HCT116 (cell line): Measurements from ENCODE around the gene COL9A3. TPM values are rescaled to one million over a fixed set of nuclear protein-coding genes. Genes with fewer than 3 reads are reported as not detected.

ENCODE experiments used
- ATAC-seq: fragments of 200-7000 bp; cut with Tn5 transposase; 2 replicates; pipeline ENCODE4 v1.9.1; 2020; ENCODE audit warnings: mild to moderate bottlenecking, moderate library complexity
- BruUV-seq: library from RNA; stranded (reverse); fragments of 400-500 nt; replicated peaks from 2 replicates; lab custom pipeline; 2021; lab: Mats Ljungman, UMichigan
- CTCF ChIA-PET: fragments of 300-600 bp; sonication (Branson Sonifier 250); formaldehyde crosslinking; loops from one replicate; lab custom pipeline; 2021; ENCODE audit warnings: antibody characterized with exemption; lab: Charles Lee
- POLR2A ChIA-PET: fragments of 300-600, 350-600 bp; sonication (Branson Sonifier 250); formaldehyde crosslinking; loops from one replicate; lab custom pipeline; 2021; ENCODE audit warnings: antibody characterized with exemption; lab: Charles Lee
- RAD21 ChIA-PET, 2 experiments: fragments of 300-600 bp; sonication (Branson Sonifier 250); formaldehyde crosslinking; loops; one replicate each; lab custom pipeline; 2023; ENCODE audit warnings: low total read pairs in 2 of 2; ENCODE audit not compliant: uncharacterized antibody in 2 of 2, unreplicated experiment in 2 of 2, low non-redundant PET in 1 of 2; lab: Charles Lee
- DNase-seq: peaks from one replicate; pipeline ENCODE4 v3.0.0-alpha.2; 2010; ENCODE audit warnings: low read depth, low spot score
- H2AFZ ChIP-seq: fragments of 200-600 bp; shearing (Covaris generic), sonication (generic); 2 replicates; pipeline ENCODE4 v1.6.1; 2017; ENCODE audit warnings: low read depth, mixed run types, mixed read lengths, antibody characterized with exemption, low read length; ENCODE audit not compliant: poor library complexity, severe bottlenecking
- H3K27ac ChIP-seq: 2 replicates; pipeline ENCODE4 v1.5.1; 2012; ENCODE audit warnings: low read depth, low read length
- H3K27me3 ChIP-seq: fragments of 200-600 bp; sonication (generic); 2 replicates; pipeline ENCODE4 v1.6.1; 2016; ENCODE audit warnings: mixed run types, low read length, mixed read lengths; ENCODE audit not compliant: insufficient read depth
- H3K36me3 ChIP-seq, 2 experiments: fragments of 200-500 bp in 1 of 2; fragments of 200-600 bp in 1 of 2; sonication (Bioruptor generic) in 1 of 2; sonication (generic) in 1 of 2; 2 replicates each; pipeline versions ENCODE4 v1.5.1 to v1.6.1; 2014 to 2016; ENCODE audit warnings: low read length in 2 of 2, inconsistent platforms in 1 of 2, mixed read lengths in 1 of 2, mixed run types in 1 of 2; ENCODE audit not compliant: insufficient read depth in 2 of 2, control insufficient read depth in 1 of 2
- H3K4me1 ChIP-seq, 2 experiments: fragments of 200-600 bp in 1 of 2; sonication (generic) in 1 of 2; 2 replicates each; pipeline versions ENCODE4 v1.5.1 to v1.6.1; 2012 to 2017; ENCODE audit warnings: low read length in 2 of 2, inconsistent platforms in 1 of 2, mild to moderate bottlenecking in 1 of 2, mixed read lengths in 1 of 2, mixed run types in 1 of 2, moderate library complexity in 1 of 2; ENCODE audit not compliant: insufficient read depth in 2 of 2, control insufficient read depth in 1 of 2
- H3K4me2 ChIP-seq: fragments of 200-600 bp; sonication (generic); 2 replicates; pipeline ENCODE4 v1.6.1; 2017; ENCODE audit warnings: mixed run types, low read length, mixed read lengths
- H3K4me3 ChIP-seq, 2 experiments: fragments of 200-600 bp in 1 of 2; sonication (generic) in 1 of 2; replicated peaks in 1 of 2; 2 replicates each; pipeline ENCODE4 v1.5.1; 2011 to 2016; ENCODE audit warnings: low read length in 2 of 2, control low read depth in 1 of 2, low read depth in 1 of 2, mild to moderate bottlenecking in 1 of 2, mixed read lengths in 1 of 2, mixed run types in 1 of 2
- H3K79me2 ChIP-seq: fragments of 200-600 bp; sonication (generic); 2 replicates; pipeline ENCODE4 v1.6.1; 2017; ENCODE audit warnings: mild to moderate bottlenecking, mixed run types, low read length, moderate library complexity, mixed read lengths; ENCODE audit not compliant: insufficient read depth
- H3K9ac ChIP-seq: fragments of 200-600 bp; sonication (generic); 2 replicates; pipeline ENCODE4 v1.6.1; 2016; ENCODE audit warnings: low read length, mixed read lengths
- H3K9me2 ChIP-seq: fragments of 200-600 bp; sonication (generic), shearing (Covaris generic); 2 replicates; pipeline ENCODE4 v1.6.1; 2017; ENCODE audit warnings: mixed run types, mild to moderate bottlenecking, moderate library complexity; ENCODE audit not compliant: insufficient read depth
- H3K9me3 ChIP-seq, 2 experiments: fragments of 200-500 bp in 1 of 2; fragments of 200-600 bp in 1 of 2; sonication (Bioruptor generic) in 1 of 2; sonication (generic) in 1 of 2; 2 replicates each; pipeline ENCODE4 v1.6.1; 2014 to 2017; ENCODE audit warnings: low read length in 2 of 2, mixed read lengths in 2 of 2, inconsistent platforms in 1 of 2, low read depth in 1 of 2, mild to moderate bottlenecking in 1 of 2, mixed run types in 1 of 2, moderate library complexity in 1 of 2; ENCODE audit not compliant: control insufficient read depth in 1 of 2, insufficient read depth in 1 of 2
- H4K20me1 ChIP-seq: fragments of 200-600 bp; sonication (generic), shearing (Covaris generic); 2 replicates; pipeline ENCODE4 v1.6.1; 2017; ENCODE audit warnings: mixed run types, mild to moderate bottlenecking, moderate library complexity; ENCODE audit not compliant: insufficient read depth
- CEBPB ChIP-seq: IDR thresholded peaks from 2 replicates; pipeline ENCODE4 v1.6.1; 2012; ENCODE audit warnings: low read depth
- EGR1 ChIP-seq: IDR thresholded peaks from 2 replicates; pipeline ENCODE4 v1.6.1; 2012; ENCODE audit warnings: low read depth
- ELF1 ChIP-seq: IDR thresholded peaks from 2 replicates; pipeline ENCODE4 v1.6.1; 2012; ENCODE audit warnings: low read depth, borderline replicate concordance
- EZH2phosphoT487 ChIP-seq: fragments of 200-600 bp; IDR thresholded peaks from 2 replicates; pipeline ENCODE4 v1.6.1; 2018; ENCODE audit warnings: antibody characterized with exemption, borderline replicate concordance
- FOSL1 ChIP-seq: IDR thresholded peaks from 2 replicates; pipeline ENCODE4 v1.6.1; 2012; ENCODE audit warnings: low read depth
- JUND ChIP-seq: IDR thresholded peaks from 2 replicates; pipeline ENCODE4 v1.6.1; 2012
- RAD21 ChIP-seq: IDR thresholded peaks from 2 replicates; pipeline ENCODE4 v1.6.1; 2012; ENCODE audit warnings: low read depth, mild to moderate bottlenecking
- SRF ChIP-seq: IDR thresholded peaks from 2 replicates; pipeline ENCODE4 v1.6.1; 2012; ENCODE audit warnings: low read depth
- ZNF274 ChIP-seq: fragments of 200-500 bp; sonication (Bioruptor generic); IDR thresholded peaks from 2 replicates; pipeline ENCODE4 v1.6.1; 2014; ENCODE audit warnings: mild to moderate bottlenecking, low read depth, low read length, inconsistent platforms
- intact Hi-C: fragments of 100-400 bp; cut with micrococcal nuclease; formaldehyde crosslinking; loops from 2 replicates; pipeline ENCODE4 v1.10.0; 2022
- total RNA-seq: library from RNA; stranded (reverse); gene quantifications from one replicate; pipeline ENCODE4 v1.2.1, GENCODE V29; 2021; ENCODE audit not compliant: unreplicated experiment
- TF ChIP-seq, protein P1 (sequence below): IDR thresholded peaks from 2 replicates; pipeline ENCODE4 v1.6.1; 2012
- TF ChIP-seq, protein P2 (sequence below): IDR thresholded peaks from 2 replicates; pipeline ENCODE4 v1.6.1; 2012
- TF ChIP-seq, protein P3 (sequence below): IDR thresholded peaks from 2 replicates; pipeline ENCODE4 v1.6.1; 2011; ENCODE audit warnings: mild to moderate bottlenecking, low read length, moderate library complexity; ENCODE audit not compliant: insufficient replicate concordance; ENCODE audit errors: extremely low read depth
- TF ChIP-seq, protein P4 (sequence below), 3 experiments: fragments of 200-600 bp in 1 of 3; sonication (generic) in 1 of 3; IDR thresholded peaks in 2 of 3; conservative IDR thresholded peaks in 1 of 3; 2 replicates each; pipeline ENCODE4 v1.5.1; 2012 to 2017; ENCODE audit warnings: low read depth in 2 of 3, low read length in 2 of 3, antibody characterized with exemption in 1 of 3, borderline replicate concordance in 1 of 3, control low read depth in 1 of 3, mild to moderate bottlenecking in 1 of 3, mixed read lengths in 1 of 3, mixed run types in 1 of 3, moderate library complexity in 1 of 3; ENCODE audit not compliant: insufficient read depth in 1 of 3

Gene COL9A3
- total RNA-seq, 1 experiment from 2014 or later, result 29.7 TPM

DNA sequence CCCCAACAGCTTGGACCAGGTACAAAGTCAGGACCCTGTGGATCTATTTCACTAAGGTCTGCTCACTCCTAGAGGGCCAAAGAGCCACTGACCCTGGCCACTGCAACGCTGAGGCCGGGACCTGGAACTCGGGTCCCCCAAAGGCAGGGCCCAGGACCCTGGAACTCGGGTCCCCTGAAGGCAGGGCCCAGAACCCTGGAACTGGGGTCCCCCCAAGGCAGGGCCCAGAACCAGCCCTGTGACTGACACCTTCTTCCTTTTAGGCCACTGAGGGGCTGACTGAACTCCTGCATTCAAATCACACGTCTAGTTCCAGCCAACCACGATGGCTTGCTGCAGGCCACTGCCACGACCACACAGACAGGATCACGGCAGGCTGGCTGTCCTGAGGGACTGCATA is 35.3 kb downstream of the COL9A3 start:
- ChIA-PET POLR2A (no interaction called here), RAD21 (no interaction called here), CTCF (no interaction called here)
- H3K27me3 ChIP-seq, result no peaks in the 10 kb centered on the region
- no peaks in the 10 kb centered on the region for H3K9me3 ChIP-seq
- no peak overlapping the region for H3K4me2 ChIP-seq
- DNase-seq (no peak), ATAC-seq (no peak)
- intact Hi-C loops, result no loop called here
- BruUV-seq, result no TSS peak
- TF ChIP-seq, protein P1, sequence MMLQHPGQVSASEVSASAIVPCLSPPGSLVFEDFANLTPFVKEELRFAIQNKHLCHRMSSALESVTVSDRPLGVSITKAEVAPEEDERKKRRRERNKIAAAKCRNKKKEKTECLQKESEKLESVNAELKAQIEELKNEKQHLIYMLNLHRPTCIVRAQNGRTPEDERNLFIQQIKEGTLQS, result no peak
- TF ChIP-seq ELF1 (no peak), SRF (no peak), CEBPB (no peak)
- TF ChIP-seq, protein P2, sequence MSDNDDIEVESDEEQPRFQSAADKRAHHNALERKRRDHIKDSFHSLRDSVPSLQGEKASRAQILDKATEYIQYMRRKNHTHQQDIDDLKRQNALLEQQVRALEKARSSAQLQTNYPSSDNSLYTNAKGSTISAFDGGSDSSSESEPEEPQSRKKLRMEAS, result no peak
- TF ChIP-seq, protein P3, sequence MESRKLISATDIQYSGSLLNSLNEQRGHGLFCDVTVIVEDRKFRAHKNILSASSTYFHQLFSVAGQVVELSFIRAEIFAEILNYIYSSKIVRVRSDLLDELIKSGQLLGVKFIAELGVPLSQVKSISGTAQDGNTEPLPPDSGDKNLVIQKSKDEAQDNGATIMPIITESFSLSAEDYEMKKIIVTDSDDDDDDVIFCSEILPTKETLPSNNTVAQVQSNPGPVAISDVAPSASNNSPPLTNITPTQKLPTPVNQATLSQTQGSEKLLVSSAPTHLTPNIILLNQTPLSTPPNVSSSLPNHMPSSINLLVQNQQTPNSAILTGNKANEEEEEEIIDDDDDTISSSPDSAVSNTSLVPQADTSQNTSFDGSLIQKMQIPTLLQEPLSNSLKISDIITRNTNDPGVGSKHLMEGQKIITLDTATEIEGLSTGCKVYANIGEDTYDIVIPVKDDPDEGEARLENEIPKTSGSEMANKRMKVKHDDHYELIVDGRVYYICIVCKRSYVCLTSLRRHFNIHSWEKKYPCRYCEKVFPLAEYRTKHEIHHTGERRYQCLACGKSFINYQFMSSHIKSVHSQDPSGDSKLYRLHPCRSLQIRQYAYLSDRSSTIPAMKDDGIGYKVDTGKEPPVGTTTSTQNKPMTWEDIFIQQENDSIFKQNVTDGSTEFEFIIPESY, result no peak
- no peak overlapping the region for H3K4me3 ChIP-seq
- H2AFZ ChIP-seq, result no peak overlapping the region
- H3K79me2 ChIP-seq, result peaks cover 10% of the 10 kb centered on the region; the same call in 1 of the 2 replicates
- peaks cover 13 to 40% of the 10 kb centered on the region in 2 experiments; a peak in 3 of 4 replicates for H3K36me3 ChIP-seq
- H3K9me2 ChIP-seq, result no peaks in the 10 kb centered on the region
- H3K4me1 ChIP-seq, result no peaks in the 10 kb centered on the region
- no peak overlapping the region for H3K9ac ChIP-seq
- H3K27ac ChIP-seq, result no peak overlapping the region
- no peaks in the 10 kb centered on the region for H4K20me1 ChIP-seq

DNA sequence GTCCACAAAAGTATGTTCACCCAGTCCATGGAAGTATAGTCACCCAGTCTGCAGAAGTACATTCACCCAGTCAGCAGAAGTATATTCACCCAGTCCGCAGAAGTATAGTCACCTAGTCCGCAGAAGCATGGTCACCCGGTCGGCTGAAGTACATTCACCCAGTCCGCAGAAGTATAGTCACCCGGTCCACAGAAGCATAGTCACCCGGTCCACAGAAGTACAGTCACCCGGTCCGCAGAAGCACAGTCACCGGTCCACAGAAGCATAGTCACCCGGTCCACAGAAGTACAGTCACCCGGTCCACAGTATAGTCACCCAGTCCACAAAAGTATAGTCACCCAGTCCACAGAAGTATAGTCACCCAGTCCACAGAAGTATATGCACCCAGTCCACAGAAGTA is 36.0 kb downstream of the COL9A3 start:
- BruUV-seq, result no TSS peak
- TF ChIP-seq EZH2phosphoT487 (no peak), FOSL1 (no peak), ZNF274 (no peak), ELF1 (no peak), JUND (no peak), RAD21 (no peak), SRF (no peak), EGR1 (no peak)
- TF ChIP-seq, protein P1, result no peak
- TF ChIP-seq, protein P4, sequence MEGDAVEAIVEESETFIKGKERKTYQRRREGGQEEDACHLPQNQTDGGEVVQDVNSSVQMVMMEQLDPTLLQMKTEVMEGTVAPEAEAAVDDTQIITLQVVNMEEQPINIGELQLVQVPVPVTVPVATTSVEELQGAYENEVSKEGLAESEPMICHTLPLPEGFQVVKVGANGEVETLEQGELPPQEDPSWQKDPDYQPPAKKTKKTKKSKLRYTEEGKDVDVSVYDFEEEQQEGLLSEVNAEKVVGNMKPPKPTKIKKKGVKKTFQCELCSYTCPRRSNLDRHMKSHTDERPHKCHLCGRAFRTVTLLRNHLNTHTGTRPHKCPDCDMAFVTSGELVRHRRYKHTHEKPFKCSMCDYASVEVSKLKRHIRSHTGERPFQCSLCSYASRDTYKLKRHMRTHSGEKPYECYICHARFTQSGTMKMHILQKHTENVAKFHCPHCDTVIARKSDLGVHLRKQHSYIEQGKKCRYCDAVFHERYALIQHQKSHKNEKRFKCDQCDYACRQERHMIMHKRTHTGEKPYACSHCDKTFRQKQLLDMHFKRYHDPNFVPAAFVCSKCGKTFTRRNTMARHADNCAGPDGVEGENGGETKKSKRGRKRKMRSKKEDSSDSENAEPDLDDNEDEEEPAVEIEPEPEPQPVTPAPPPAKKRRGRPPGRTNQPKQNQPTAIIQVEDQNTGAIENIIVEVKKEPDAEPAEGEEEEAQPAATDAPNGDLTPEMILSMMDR (IDR thresholded peaks at IDR 0.05 in 2 of 3, conservative IDR thresholded peaks at IDR 0.05 in 1 of 3; ENCODE audit: borderline replicate concordance in 1 of 3, insufficient read depth in 1 of 3, low read depth in 2 of 3, low read length in 2 of 3), result no peak
- TF ChIP-seq, protein P3, result no peak

More for the DNA sequence above, 36.0 kb downstream of the COL9A3 start:
- no peak for ATAC-seq
- Histone ChIP-seq H3K4me1 (no peaks in the 10 kb centered on the region), H3K4me2 (no peak overlapping the region), H3K27ac (no peak overlapping the region), H3K36me3 (peaks cover 19 to 44% of the 10 kb centered on the region in 2 experiments; a peak in 3 of 4 replicates), H3K27me3 (no peaks in the 10 kb centered on the region), H3K4me3 (no peak overlapping the region), H4K20me1 (no peaks in the 10 kb centered on the region), H3K9ac (no peak overlapping the region), H3K79me2 (peaks cover 10% of the 10 kb centered on the region; the same call in 1 of the 2 replicates), H3K9me3 (no peaks in the 10 kb centered on the region), H2AFZ (no peak overlapping the region), H3K9me2 (no peaks in the 10 kb centered on the region)
- ChIA-PET RAD21 (no interaction called here), POLR2A (no interaction called here), CTCF (no interaction called here)
- no peak for DNase-seq
- intact Hi-C loops, result no loop called here
